Panc1 (cell line): ENCODE measurements around the gene SLC9A3.

ENCODE experiments used
- CTCF ChIP-seq: fragments of 450-650 bp; IDR thresholded peaks from 2 replicates; pipeline ENCODE4 v1.5.1; 2017; ENCODE audit warnings: mild to moderate bottlenecking
- POLR2AphosphoS5 ChIP-seq: IDR thresholded peaks from 2 replicates; pipeline ENCODE4 v1.6.1; 2012; ENCODE audit warnings: mild to moderate bottlenecking, low read depth, low read length, moderate library complexity

GRCh38 chr5:520196-520849 lies 3.9 kb downstream of the SLC9A3 start:
- TF ChIP-seq POLR2AphosphoS5 (no peak), CTCF (no peak)
